Activated CD4-positive, alpha-beta T cell treated with anti-CD3 and anti-CD28 coated beads, Interleukin-2, Interleukin-4, amounts not matched to agents 100 ng/mL and 50 ng/mL, durations not matched to agents 16 hours and 8 hours (primary cell): ENCODE measurements around the gene NFIA.

ENCODE experiments used
- DNase-seq: peaks from one replicate; pipeline ENCODE4 v3.0.0-alpha.2; 2020; ENCODE audit warnings: low spot score

Gene NFIA

DNA sequence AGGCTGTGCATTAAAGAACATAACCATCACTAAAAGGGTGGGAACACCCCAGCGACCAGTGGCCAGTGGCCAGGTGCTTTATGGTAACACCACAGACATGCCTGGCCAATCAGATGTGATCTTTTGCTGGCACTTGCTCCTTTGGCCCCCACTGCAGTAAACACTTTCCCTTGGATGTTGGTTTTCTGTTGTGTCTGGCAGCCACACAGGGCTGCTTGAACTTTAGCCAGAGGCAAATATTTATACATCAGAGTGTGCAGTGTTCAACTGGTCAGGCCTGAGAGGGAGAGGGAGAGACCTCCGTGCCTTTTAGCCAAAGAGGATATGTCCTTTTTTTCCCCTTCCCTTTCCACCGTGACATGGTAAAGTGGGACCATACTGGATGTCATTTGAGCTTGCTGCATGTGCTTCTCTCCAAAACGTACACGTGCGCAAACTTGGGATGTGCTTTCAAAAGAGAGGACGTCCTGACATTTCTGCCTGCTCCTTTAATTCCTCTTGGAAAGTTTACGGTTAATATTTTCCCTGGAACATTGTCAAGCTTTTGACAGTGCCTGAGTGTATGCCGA lies 101.2 kb downstream of the NFIA start:
- no peak for DNase-seq

DNA sequence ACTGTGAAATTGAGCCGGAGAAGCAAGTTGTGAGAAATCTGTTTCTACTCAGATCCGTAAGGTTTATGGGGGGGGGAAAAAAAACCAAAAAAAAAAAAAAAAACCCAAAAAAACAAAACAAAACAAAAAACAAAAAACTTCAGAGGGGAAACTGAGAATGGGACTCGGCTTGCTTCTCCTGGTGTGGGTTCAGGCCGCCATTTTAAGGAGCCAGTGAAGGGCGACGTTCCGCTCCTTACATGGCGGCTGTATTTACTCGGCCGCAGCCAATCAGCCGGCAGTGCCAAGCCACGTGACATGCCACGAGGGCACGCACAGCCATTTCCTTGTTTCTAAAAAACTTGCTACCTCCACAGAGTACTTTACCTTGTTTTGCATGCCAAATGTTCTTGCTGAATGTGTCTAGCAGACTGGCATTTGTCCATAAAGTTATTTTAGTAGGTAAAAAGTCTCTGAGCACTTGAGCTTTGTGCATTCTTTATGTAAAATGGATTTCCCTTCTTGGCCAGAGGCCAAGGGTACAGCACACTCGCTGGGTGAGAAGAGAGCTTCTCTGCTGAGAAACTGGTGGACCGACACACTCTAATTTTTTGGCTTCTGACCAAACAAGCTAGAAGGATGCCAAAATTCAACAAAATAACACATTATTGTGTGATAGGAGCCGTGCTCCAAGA lies 101.8 kb downstream of the NFIA start:
- DNase-seq = no peak

DNA sequence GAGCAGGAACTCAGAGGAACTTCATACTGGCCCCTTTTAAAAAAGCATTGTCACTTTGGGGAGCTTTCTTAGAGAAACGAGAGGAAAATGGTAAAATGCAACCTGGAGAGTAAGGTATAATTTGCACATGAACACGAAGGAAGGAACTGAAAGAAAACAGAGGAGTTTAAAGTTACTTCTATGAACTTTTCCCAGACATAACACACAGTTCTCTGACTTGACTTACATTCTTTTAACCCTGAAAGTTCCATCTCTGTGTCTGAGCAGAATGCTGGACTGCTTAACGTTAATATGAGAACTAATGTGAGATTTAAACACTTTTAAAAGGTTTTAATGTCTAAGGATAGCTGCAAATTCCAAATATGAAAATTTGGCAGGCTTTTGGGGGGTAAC lies 102.3 kb downstream of the NFIA start:
- DNase-seq = no peak

DNA sequence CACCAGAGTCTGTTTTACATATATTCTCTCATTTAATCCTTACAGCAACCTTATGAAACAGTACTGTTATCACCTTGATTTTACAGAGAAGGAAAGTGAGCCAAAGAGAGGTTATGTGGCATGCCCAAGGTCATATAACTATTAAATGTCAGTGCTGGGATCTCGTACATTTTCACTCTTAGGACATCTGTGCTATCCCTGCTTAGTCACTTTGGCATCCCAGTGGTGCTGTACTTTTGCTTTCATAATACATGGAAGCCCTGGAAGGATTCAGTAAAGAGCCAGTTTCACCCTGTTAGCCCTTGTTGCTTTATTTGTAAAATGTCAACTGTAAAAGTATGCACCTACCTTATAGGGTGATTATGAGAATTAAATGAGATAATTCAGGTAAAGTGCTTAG lies 104.4 kb downstream of the NFIA start:
- no peak for DNase-seq

DNA sequence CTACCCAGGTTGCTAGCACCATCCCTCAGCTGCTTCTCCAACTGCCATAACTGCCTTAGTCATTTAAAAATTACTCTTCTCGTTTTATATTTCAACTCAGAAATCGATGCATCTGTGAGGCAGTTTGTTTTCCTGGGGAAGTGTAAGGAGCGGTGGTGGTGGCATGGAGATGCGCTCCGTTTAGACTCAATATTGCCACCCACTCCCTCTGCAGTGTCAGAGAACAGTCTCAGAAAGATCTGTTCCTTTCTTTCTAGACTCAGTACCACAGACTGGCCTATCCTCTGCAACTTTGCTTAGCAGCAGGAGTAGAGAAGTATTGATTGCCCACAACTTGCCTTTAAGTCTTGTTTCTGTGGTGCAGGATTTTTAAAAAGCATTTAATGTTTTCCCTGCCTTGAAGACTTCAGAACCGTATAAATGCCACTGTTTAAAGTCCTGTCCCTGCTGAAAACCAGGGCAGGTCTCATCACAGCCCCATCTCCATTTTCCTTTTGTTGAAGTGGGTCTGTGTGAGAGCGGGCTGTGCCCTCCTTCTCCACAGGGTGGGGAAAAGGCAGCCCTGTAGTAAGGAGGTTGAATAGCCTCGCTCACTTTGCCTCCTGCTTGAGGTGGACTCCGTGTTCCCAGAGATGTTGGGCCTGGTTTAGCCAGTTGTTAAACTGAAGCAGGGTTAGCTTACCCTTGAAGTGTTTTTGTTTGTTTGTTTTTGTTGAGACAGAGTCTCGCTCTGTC lies 105.2 kb downstream of the NFIA start:
- no peak for DNase-seq

DNA sequence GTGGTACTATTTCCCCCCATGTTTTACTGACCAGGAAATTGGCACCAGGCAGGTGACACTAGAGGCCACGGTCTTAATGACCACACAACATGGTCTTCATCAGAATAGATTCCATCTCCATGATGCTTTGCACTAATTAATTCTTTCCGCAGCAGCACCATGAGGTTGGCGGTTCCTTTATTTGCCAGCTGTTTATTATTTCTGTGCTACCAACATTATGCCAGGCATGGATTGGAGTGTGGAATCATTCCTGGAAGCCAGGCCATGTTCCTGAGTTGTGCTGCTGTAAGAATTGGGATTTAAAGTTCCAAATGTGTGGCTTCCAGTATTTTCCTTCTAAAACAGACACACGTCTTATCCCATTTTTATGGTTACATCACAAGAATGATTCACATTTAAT lies 107.8 kb downstream of the NFIA start:
- no peak for DNase-seq

DNA sequence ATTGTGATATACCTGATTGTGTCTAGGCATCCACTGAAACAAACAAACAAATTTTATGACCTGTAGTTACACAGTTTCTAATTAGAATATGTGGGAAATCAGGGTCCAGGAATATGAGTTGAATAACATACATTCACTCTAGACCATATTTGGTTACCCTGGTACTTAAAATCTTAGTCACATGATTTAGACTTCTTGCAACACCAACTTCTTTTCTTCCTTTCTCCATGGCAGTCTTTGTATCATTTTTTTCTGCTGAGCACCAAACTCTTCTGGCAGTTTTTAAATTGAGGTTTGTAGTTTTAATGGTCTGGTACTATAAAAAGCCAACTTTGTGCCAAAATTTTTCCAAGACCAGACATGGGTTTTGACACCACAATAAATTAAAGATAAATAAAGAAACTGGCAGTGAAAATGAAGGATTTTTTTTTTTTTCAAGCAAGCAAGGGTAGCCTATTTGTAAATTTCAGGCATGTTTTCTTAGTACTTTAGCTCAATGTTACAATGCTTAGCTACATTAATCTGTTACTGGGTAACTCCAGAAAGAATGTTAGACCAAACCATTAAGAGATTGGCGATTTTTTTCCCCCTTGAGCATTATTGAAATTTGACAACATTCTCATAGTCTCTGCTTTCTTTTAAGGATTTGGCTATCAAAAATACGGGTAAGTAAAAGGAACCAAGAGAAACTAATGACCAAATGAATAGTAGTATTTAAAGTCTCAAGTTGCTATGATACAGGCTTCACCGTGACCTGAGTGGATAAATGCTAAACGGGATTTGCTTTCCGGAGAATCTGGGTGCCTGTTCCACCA lies 108.5 kb downstream of the NFIA start:
- DNase-seq = no peak

DNA sequence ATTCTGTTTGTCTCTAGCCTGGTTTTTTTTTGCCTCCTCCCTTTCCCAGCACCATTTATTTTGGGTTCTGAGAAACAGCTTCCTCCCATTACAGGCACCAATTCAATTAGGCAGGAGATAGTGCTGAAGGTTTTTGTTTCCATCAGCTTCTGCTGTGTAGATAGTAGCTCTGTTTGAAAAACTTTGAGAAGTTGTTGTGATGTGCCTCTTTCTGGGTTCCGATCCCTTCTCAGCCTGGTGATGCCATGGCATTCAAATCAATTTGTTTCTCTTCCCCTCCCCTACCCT lies 109.0 kb downstream of the NFIA start:
- DNase-seq = no peak

DNA sequence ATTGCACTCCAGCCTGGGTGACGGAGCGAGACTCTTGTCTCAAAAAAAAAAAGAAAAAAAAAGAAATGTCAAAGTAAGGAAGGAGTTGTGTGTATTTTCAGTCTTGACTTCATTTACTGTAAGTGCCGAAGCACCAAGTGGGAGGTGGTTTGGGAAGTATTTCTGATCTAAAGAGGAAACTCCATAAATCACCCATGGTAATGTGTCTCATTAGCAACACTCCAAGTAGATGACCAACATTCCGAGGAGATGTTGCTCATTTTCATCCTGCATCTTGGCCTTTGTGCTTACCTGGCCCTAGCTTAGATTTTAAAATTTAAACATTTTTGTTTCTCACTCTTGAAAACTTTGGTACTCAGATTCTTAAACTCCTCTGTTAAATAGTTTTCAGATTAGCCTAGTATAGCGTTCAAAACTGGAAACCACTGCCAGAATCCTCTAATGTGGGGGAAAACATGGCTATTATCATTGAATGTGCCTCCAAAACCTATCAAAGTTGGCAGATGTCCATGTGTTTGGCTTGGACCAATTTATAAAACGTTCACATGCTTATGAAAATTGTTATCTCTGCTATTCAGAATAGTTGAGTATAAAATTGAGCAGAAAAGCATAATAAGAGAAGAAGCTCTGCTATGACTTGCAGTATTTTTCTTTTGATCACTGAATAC lies 110.4 kb downstream of the NFIA start:
- no peak for DNase-seq

DNA sequence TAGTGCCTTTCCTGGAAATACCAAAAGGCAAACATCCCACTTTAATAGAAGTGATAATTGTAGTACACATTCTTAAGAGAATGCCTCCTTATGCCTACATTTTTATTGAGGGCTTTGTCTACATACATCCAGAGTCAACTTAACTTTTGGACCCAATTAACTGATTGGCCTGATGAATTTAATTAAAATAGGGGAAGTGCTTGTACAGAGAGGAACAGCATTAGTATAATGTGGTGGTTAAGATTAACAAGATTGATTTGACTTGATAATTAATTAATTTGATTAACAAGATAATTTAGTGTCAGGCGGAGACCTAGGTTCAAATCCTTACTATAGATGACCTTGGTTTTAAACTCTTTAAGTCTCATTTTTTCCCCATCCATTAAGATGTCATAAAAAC lies 111.4 kb downstream of the NFIA start:
- no peak for DNase-seq

DNA sequence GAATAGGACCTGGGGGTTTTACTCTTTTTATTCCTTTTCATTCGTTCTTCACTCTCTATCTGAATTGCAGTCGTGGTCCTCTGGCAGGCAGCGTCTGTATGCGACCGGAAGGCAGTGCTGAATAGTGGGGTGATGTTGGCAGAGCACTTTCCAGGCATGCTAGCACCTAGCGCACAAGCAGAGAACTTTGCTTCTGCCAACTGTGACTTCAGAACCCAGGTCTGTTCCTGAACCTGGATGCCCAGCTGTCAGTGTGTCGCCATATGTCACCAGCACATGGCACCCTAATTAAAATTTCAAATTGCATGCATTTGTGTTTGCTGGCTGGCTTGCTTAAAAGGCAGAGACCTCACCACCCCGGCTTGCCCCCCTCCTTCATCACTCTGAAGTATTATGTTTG lies 116.2 kb downstream of the NFIA start:
- DNase-seq = no peak

DNA sequence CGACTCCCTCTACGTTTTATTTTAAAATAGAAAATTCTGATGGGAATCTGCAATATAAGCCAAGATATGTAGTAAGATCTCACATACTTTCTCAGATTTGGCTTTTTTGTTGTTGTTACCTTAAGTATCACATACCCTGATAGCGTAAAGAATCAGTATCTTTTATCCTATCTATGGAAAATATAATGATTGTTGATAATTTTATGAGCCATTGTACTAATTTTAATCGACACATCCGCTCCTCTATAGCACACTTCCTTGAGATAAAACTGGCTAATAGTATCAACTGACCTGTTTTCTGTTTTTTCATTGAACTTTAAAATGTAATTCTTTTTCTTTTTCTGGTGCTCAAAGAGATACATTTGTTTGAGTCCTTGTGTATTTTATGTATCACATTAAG lies 118.7 kb downstream of the NFIA start:
- no peak for DNase-seq

DNA sequence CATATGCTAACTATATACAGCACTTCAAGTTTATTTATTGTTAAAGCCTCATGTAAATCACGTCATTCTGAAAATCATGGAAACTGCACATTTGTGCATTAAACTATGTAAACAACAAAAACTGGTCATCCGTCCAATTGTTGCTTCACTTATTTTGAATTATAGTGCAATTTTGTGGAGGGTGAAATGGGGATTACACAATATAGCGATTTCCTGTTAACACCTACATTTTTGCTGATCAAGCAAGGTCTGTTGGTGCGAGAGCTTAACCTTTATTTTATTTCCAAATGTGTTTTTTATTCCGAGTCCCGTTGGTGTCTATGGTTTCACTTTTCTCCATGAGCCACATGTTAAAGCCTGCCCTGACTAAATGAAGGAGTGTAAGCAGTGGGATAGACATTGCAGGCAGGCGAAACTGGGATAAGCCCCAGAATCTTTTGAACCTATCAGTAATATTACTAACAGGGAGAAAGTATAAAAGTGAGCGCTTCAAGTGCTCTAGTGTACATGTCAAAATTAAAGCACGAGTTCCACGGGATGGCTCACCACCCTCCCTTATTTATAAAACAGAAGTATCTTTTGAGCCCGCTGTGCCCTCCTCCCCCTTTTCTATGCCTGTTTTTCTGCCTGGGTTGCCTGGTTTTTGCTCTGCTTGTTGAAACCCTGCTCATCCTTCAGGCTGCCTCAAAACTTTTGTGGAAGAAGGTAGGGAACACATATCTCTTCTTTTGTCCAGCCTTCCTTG lies 120.7 kb downstream of the NFIA start:
- no peak for DNase-seq

DNA sequence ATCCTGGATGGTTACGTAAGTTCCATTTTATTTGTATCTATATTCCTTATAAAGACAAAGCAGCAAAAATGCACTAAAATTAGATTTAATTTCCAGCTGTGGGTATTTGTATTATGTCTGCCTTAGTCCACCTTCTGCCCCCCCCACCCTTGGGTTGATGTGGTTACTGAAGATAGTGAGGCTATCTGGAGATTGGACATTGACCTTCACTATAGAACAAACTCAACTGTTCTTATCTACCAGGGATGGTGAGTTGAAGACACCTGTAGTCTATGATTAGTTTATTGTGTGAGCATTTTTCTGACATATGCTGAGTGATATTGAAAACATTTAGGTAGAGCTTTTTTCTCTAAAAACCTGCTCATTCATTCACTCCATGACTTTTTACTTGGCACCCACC lies 122.2 kb downstream of the NFIA start:
- no peak for DNase-seq

DNA sequence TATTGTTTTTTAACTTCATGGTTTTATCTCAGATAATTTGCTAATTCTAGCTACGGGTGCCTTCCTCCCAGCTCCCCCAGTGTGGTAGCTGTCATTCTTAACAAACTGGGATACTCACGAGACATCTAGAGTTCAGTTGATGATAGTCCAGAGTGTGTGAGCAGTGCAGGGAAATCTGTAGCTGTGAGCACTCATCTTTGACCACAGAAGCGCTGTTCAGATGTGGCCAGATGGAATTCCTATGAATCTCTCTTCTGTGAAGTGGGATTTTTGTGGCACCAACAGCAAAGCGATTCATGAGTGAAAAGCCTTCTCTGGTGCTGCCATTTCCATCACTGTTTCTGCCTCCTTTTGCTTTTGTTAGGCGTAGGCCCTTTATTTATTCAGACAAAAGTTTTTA lies 125.1 kb downstream of the NFIA start:
- DNase-seq = no peak

DNA sequence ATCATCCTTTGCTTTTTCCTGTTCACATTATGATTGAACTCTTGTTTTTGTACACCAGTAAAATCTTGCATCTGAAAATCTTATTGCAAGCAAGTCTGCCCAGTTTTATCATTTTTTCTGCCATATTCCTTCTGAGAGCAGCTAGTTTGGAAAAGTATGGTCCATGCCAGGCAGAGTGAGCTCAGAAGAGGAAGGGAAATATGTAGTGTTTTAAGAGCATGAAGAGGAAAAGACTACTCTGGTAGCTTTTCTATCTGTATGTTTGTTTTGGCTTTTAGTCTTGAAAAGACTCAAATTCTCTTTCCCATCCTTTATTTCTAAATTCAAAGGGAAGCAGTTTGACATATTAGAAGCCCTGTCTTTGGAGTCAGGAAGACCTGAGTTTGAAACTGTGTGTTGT lies 125.8 kb downstream of the NFIA start:
- no peak for DNase-seq

DNA sequence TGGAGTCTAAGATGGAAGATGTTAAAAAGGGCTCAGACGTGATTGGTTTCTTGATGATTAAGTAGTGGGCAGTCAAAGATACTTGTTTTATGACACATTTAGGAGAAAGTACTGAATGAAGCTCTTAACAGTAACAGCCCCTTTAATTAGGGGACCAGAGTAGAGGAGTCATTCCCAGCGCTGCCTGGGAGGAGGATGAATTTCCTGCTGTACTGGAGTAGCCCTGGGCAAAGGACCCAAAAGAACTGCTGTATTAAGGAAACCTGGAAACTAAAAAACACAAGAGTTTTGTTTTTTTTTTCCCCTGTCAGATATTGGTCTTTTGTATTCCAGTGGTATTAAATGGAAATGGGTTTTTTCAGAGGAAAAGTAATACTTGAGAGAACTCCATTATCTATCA lies 126.5 kb downstream of the NFIA start:
- DNase-seq = no peak

DNA sequence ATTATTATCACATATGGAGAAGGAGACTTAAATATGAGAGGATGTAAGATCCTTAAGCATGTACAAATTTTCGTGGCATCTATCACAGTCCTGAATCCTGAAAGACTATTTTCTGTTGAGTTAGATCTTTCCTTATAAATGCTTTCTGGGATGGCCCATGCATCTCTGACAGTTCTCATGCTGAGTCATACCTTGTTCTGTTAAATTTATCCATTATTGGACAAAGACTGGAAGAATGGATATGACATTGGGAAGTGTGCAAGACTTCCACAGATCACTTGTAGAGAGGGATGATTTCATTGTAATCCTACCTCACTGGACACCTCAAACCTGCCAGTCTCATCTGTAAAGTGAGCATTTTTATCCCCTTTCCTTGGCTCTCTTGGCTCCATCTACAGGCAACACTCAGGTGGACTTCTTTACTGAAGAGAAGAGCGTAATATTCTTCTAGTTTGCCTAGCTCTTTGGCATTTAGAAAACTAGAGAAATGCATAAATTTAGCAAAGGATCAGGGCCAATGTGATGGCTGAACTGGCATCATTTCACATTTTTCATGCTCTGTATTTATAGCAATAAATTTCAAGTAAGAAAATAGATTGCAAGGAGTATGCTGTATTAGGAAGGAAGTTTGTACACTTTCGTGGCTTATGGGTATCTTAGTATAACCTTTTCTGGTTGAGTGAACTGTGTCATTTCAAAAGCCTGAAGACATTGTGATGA lies 128.2 kb downstream of the NFIA start:
- DNase-seq = no peak

DNA sequence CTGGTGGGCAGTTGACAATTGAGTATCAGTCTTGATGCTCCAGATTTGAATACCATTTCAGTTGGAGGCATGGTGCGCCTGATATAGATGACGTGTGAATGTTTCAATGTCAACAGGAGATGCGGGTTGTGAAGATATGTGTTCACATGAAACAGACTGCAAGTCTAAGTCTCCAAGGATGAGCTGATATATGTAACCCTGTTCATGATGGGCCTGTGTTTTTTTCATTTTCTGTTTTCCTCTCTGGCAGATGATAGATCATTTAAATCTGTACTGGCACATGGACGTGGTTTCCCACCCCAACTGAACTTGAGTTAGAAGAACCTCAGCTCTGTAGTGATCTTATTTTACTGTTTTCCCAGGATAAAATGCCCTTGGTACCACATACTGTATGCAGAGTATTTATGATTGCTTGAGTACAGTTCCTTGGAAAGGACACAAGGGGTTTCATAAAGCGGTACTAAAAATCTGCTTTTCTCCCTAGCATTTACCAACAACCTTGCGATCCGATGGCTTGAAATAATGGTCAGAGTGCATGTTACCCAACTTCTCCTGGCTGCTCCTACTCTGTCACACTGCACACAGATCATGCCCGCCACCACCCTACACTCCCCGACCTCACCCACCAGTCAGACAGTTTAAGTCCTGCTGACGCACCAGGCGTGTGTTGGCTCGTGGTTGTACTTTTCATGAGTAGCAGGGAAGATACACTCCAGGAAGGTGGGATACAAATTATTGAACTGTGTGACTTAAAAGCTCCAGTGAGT lies 131.1 kb downstream of the NFIA start:
- DNase-seq = no peak

DNA sequence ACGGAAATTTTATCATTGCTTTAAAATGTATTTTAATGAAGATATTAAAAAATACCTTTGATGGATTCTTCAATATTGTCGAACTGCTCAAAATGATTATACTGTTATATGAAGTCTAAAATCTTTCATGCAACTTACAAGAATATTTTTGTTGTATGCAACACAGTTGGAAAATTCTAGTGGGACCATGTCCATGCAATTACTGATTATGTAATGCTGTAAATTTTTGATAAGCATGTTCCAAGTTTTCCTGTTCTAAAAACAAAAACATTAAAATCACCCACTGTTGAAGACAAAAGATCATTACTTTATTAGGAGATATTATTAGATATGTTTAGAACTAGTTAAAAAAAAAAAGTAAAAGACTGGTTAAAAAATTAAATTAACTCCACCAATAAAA lies 132.8 kb downstream of the NFIA start:
- no peak for DNase-seq
